WTC11 (cell line): Measurements from ENCODE around the gene ELP2. TPM values are rescaled to one million over a fixed set of nuclear protein-coding genes. Genes with fewer than 3 reads are reported as not detected.

Experiments
- ATAC-seq: fragments of 200-7000 bp; cut with Tn5 transposase; 2 replicates; pipeline ENCODE4 v1.10.0; 2021; ENCODE audit warnings: mild to moderate bottlenecking, moderate library complexity
- CTCF ChIA-PET: fragments of 300-600 bp; sonication (Branson Sonifier 250); formaldehyde crosslinking; loops from one replicate; lab custom pipeline; 2021; ENCODE audit warnings: antibody characterized with exemption; lab: Charles Lee
- POLR2A ChIA-PET: fragments of 350-600 bp; sonication (Branson Sonifier 250); formaldehyde crosslinking; loops from one replicate; lab custom pipeline; 2021; ENCODE audit warnings: antibody characterized with exemption; lab: Charles Lee
- DNase-seq: peaks from one replicate; pipeline ENCODE4 v3.0.0; 2021; ENCODE audit warnings: low spot score
- H3K27ac Mint-ChIP-seq: 2 replicates; pipeline ENCODE4 v1.8.0; 2021; ENCODE audit warnings: mixed read lengths
- H3K27me3 Mint-ChIP-seq: 2 replicates; pipeline ENCODE4 v1.8.0; 2021; ENCODE audit warnings: low read depth, mild to moderate bottlenecking, moderate library complexity, mixed read lengths
- H3K36me3 Mint-ChIP-seq: 2 replicates; pipeline ENCODE4 v1.8.0; 2021; ENCODE audit warnings: mixed read lengths
- H3K4me1 Mint-ChIP-seq: 2 replicates; pipeline ENCODE4 v1.8.0; 2022; ENCODE audit warnings: mixed read lengths
- H3K4me3 Mint-ChIP-seq: 2 replicates; pipeline ENCODE4 v1.8.0; 2021; ENCODE audit warnings: mild to moderate bottlenecking, moderate library complexity, mixed read lengths
- H3K9me3 Mint-ChIP-seq: 2 replicates; pipeline ENCODE4 v1.8.0; 2021; ENCODE audit warnings: mixed read lengths
- ARID4B ChIP-seq: sonication (generic); formaldehyde crosslinking; IDR thresholded peaks from 2 replicates; pipeline ENCODE4 v1.8.0; 2023; ENCODE audit warnings: missing genetic modification reagents, mild to moderate bottlenecking, borderline replicate concordance
- CDX4 ChIP-seq: fragments of 250-450 bp; sonication (Bioruptor Pico); IDR thresholded peaks from 2 replicates; pipeline ENCODE4 v1.9.0; 2021; ENCODE audit warnings: moderate library complexity, mild to moderate bottlenecking, inconsistent platforms, borderline replicate concordance
- ERG ChIP-seq: fragments of 250-450 bp; sonication (Bioruptor Pico); IDR thresholded peaks from 2 replicates; pipeline ENCODE4 v1.8.0; 2021; ENCODE audit warnings: mild to moderate bottlenecking
- FOXP1 ChIP-seq: sonication (generic); formaldehyde crosslinking; IDR thresholded peaks from 2 replicates; pipeline ENCODE4 v1.8.0; 2022; ENCODE audit warnings: missing genetic modification reagents, mild to moderate bottlenecking, moderate library complexity, borderline replicate concordance
- MXD4 ChIP-seq: fragments of 250-450 bp; sonication (Bioruptor Pico); IDR thresholded peaks from 2 replicates; pipeline ENCODE4 v1.8.0; 2021; ENCODE audit warnings: mild to moderate bottlenecking, moderate library complexity, borderline replicate concordance
- NFYB ChIP-seq: sonication (generic); formaldehyde crosslinking; conservative IDR thresholded peaks from 2 replicates; pipeline ENCODE4 v1.8.0; 2022; ENCODE audit warnings: low read depth, missing genetic modification reagents
- PRDM15 ChIP-seq: sonication (generic); formaldehyde crosslinking; IDR thresholded peaks from 2 replicates; pipeline ENCODE4 v1.8.0; 2022; ENCODE audit warnings: missing genetic modification reagents
- PRRX2 ChIP-seq: fragments of 250-450 bp; sonication (Bioruptor Pico); IDR thresholded peaks from 2 replicates; pipeline ENCODE4 v1.8.0; 2021; ENCODE audit warnings: mild to moderate bottlenecking
- SP1 ChIP-seq: sonication (generic); formaldehyde crosslinking; conservative IDR thresholded peaks from 2 replicates; pipeline ENCODE4 v1.8.1; 2022; ENCODE audit warnings: missing genetic modification reagents
- STAT6 ChIP-seq: sonication (generic); formaldehyde crosslinking; conservative IDR thresholded peaks from 2 replicates; pipeline ENCODE4 v1.8.1; 2023; ENCODE audit warnings: mild to moderate bottlenecking, low read depth, missing genetic modification reagents, moderate library complexity
- ZNF416 ChIP-seq: fragments of 250-450 bp; sonication (Bioruptor Pico); IDR thresholded peaks from 2 replicates; pipeline ENCODE4 v1.9.0; 2021; ENCODE audit warnings: mild to moderate bottlenecking, inconsistent platforms
- ZNF532 ChIP-seq: fragments of 250-450 bp; sonication (Bioruptor Pico); IDR thresholded peaks from 2 replicates; pipeline ENCODE4 v1.9.0; 2021; ENCODE audit warnings: mild to moderate bottlenecking, borderline replicate concordance
- ZSCAN18 ChIP-seq: fragments of 250-450 bp; sonication (Bioruptor Pico); IDR thresholded peaks from 2 replicates; pipeline ENCODE4 v2.1.2; 2022; ENCODE audit warnings: mild to moderate bottlenecking, moderate library complexity
- total RNA-seq: library from RNA; stranded (reverse); gene quantifications from 3 replicates; pipeline ENCODE4 v1.2.3, GENCODE V29; 2021

ELP2 gene
- total RNA-seq, 1 experiment from 2014 or later: 141 TPM

GRCh38 chr18:36108601-36109000 lies 21.1 kb upstream of the ELP2 start:
- no peak for TF ChIP-seq ZSCAN18 (CRISPR knock-in tag)
- no peak for TF ChIP-seq PRRX2 (CRISPR knock-in tag)
- no peak for TF ChIP-seq CDX4
- H3K36me3 Mint-ChIP-seq: peaks cover 24% of the 10 kb centered on the region
- POLR2A ChIA-PET: no interaction called here
- H3K9me3 Mint-ChIP-seq: peaks cover 4% of the 10 kb centered on the region
- H3K4me1 Mint-ChIP-seq: no peaks in the 10 kb centered on the region
- CTCF ChIA-PET: no interaction called here
- ATAC-seq: no peak
- no peak for DNase-seq
- H3K4me3 Mint-ChIP-seq: no peak overlapping the region
- H3K27ac Mint-ChIP-seq: no peak overlapping the region
- no peaks in the 10 kb centered on the region; the same call in 1 of the 2 replicates for H3K27me3 Mint-ChIP-seq

- H3K27me3 Mint-ChIP-seq: no peaks in the 10 kb centered on the region; the same call in 1 of the 2 replicates
- no peak overlapping the region for H3K27ac Mint-ChIP-seq
- TF ChIP-seq FOXP1 (CRISPR knock-in tag) (no peak), ERG (CRISPR knock-in tag) (no peak), ZNF532 (CRISPR knock-in tag) (no peak), NFYB (CRISPR knock-in tag) (no peak), SP1 (CRISPR knock-in tag) (no peak), ARID4B (no peak), STAT6 (CRISPR knock-in tag) (no peak), PRDM15 (CRISPR knock-in tag) (no peak), MXD4 (no peak), ZNF416 (CRISPR knock-in tag) (no peak)
- TF ChIP-seq, all 79 proteins: peak for 0
- CTCF ChIA-PET: no interaction called here
- DNase-seq (no peak), ATAC-seq (no peak)
- no peaks in the 10 kb centered on the region for H3K9me3 Mint-ChIP-seq
- H3K4me3 Mint-ChIP-seq: no peak overlapping the region
- no peaks in the 10 kb centered on the region for H3K4me1 Mint-ChIP-seq
- POLR2A ChIA-PET: no interaction called here
- H3K36me3 Mint-ChIP-seq: peaks cover 33% of the 10 kb centered on the region
These were observed 20.0 kb upstream of the ELP2 start for GRCh38 chr18:36109737-36110136.
